ENCODE measurements around the gene FAM193B.
A peak's percentile ranks its signal among the peaks of the same experiment; 100 is the strongest.

FAM193B gene

DNA sequence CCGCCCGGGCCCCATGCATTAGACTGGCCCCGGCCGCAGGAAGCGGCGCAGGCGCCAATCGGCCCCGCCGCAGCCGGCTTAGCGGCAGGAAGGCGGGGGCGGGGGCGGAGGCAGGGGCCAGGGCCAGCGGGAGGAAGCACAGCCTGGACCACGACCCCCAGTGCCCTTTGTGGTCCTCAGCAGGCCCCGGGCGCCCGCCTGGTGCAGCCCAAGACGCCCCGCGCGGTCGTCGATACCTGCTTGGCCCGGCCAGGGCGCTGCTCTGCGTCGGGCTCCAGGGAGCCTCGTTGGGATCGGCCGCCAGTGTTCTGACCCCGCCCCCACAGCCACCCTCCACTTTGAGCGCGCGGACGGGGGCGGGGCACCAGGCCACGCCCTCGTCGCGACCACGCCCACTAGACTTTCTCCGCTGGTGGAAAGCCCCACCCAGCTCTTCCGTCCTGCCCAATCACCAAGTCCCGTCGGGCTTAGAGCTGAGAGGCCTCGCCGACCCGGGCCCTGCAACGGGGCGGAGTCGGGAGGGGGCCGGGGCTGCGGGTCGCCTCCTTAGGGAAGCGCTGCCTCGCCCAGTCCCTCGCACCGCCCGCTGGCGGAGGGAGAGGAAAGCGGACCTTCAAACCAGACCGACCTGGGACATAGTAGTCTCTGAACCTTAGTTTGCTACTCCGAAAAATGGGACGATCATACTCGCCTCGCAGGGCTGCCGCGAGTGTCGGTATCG is 56.9 kb downstream of the FAM193B start, which contains the start of gene PDLIM7:
TSS of gene PDLIM7 (minus strand) at position 313 of the 721 bp plus-strand sequence. CDS start 1,092 bp downstream, outside the sequence.
- TF ChIP-seq, protein P1, sequence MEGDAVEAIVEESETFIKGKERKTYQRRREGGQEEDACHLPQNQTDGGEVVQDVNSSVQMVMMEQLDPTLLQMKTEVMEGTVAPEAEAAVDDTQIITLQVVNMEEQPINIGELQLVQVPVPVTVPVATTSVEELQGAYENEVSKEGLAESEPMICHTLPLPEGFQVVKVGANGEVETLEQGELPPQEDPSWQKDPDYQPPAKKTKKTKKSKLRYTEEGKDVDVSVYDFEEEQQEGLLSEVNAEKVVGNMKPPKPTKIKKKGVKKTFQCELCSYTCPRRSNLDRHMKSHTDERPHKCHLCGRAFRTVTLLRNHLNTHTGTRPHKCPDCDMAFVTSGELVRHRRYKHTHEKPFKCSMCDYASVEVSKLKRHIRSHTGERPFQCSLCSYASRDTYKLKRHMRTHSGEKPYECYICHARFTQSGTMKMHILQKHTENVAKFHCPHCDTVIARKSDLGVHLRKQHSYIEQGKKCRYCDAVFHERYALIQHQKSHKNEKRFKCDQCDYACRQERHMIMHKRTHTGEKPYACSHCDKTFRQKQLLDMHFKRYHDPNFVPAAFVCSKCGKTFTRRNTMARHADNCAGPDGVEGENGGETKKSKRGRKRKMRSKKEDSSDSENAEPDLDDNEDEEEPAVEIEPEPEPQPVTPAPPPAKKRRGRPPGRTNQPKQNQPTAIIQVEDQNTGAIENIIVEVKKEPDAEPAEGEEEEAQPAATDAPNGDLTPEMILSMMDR (IDR thresholded peaks at IDR 0.05; ENCODE audit: extremely low read depth, insufficient read depth, missing control alignments): no peak
- in situ Hi-C loops (cut with MboI; ENCODE audit: low pct_unique_long_range_greater_than_20kb, low sequenced_read_pairs, unreplicated experiment): no loop called here
- peak; percentile 99 for DNase-seq (ENCODE audit: low spot score)

DNA sequence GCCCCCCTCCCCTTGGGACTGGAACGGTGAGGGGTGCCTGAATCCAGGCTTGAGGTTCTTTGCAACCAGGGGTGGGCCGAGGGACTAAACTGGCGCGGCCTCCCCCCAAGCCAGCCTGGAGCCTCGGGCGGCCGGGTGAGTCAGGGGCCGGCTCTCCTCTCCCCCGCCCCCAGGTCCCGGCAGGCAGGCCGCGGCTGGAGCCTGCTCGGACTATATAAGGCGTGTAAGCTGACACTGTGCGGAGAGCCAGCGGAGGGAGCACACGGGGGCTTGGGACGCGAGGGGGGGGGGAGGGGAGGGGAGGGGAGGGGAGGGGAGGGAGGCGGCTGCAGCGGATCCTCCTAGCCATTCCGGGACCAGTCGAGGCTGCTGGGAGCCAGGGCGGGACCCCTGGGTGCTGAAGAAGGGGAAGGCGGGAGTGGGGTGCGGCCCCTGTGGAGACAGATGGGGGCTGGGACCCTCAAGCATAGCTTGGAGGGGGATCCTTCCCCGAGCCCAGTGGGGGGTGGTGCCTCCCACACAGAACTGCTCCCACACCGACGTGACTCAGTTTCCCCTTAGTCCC is 57.6 kb downstream of the FAM193B start:
- in situ Hi-C loops (cut with MboI; ENCODE audit: low pct_unique_long_range_greater_than_20kb, low sequenced_read_pairs, unreplicated experiment): no loop called here
- TF ChIP-seq, protein P1 (IDR thresholded peaks at IDR 0.05; ENCODE audit: extremely low read depth, insufficient read depth, missing control alignments): no peak
- DNase-seq (ENCODE audit: low spot score): no peak

DNA sequence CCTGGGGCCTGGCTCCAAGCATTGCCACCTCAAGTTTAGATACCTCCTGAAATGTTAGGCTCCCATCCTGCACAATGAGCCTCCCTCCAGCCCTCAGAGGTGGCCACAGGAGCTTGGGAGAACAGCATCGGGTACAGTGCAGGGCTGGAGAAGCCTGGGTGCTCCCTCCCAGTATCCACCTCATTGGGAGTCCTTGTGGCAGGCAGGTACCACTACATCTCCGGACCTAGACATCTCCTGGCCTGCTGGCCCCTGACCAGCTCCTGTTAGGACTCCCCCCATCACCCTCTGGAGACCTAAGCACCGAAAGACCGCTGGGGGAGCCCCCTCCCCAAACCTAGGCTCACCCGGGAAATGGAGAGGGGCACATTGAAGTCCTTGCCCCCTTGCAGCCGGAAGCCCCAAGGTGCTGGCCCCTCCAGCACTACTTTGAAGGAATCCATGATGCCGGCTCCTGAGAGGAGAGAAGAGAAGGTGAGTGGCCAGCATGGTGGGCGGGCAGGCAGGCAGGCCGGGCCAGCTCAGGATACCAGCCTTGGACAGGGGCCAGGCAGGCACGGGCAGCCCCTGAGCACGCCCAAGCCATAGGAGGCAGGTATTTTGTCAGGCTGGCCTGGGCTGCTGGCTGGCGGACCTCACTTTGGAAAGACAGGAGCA is 58.2 kb downstream of the FAM193B start:
- TF ChIP-seq, protein P1 (IDR thresholded peaks at IDR 0.05; ENCODE audit: extremely low read depth, insufficient read depth, missing control alignments): no peak
- DNase-seq (ENCODE audit: low spot score): peak; percentile 43
- in situ Hi-C loops (cut with MboI; ENCODE audit: low pct_unique_long_range_greater_than_20kb, low sequenced_read_pairs, unreplicated experiment): no loop called here

DNA sequence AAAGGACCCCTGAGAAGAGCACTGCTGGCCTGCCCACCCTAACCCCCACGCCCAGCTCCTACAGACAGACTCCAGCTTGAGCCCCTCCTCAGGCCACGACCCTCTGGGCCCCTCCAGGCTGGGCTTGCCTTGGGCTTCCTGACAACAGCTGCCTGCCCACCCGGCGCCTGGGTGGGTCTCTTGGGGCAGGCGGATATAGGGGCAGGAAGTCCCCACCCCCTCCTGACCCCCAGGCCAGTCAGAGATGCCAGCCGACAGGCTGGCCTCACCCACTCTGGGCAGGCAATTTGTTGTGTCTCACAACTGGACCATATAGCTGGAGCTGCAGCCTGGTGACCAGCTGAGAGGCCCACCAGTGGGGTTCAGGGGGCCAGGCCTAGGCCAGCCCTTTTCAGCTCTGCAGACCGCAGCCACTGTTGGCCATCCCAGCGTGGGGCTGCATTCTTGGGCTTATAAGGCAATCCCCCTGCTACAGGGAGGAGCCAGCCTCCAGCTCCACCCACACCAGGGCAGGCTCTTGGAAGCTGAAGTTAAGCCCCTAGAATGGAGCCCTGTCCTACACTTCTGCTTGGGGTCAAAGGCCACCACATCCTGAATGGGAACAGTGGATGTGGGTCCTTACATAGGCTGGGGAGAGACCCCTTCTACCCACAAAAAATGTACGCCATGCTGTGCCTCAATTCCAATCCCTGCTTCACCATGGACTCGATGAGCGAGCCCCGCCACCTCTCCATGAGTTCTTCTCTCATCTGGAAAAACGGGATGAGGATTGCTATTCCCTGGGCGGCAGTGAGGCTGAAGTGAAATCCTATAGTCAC is 58.9 kb downstream of the FAM193B start:
- DNase-seq (ENCODE audit: low spot score): peak; percentile 67
- in situ Hi-C loops (cut with MboI; ENCODE audit: low pct_unique_long_range_greater_than_20kb, low sequenced_read_pairs, unreplicated experiment): no loop called here
- TF ChIP-seq, protein P1 (IDR thresholded peaks at IDR 0.05; ENCODE audit: extremely low read depth, insufficient read depth, missing control alignments): no peak

DNA sequence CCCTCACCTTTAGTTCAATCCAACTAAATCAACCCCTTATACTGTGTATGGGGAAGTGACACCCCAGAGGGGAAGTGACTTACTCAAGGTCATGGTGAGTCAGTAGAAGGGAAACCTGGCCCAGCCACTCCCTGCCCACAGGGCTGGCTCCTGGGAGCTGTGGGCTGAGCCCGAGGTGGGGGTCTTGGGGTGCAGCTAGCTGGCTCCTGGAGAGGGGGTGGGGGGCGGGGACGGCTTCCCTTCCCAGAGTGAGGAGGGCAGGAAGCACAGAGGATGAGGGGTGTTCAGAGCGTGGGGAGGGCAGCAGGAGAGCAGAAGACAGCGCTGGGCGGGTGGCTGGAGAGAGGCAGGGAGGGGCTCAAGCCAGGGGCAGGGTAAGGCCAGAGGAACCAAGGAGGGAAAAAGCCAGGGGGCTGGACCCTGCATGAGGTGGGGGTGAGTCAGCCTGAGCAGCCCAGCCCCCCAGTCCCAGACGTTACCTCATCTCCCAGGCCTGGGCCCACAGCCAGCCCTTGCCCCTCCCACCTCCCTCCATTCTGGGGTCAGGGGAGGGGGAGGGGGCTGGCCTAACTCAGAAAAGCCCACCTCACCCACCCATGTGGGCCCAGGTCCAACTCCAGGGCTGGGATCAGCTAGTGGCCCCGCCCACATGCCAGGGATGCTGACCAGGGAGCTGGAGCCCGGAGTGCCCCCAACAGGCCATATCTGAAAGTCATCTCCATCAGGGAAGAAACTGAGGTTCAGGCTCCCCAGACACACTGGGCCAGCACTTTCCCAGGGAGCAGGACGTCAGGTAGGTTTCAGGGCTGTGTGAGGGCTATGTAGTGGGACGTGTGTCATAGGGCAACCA is 59.8 kb downstream of the FAM193B start:
- DNase-seq (ENCODE audit: low spot score): peak; percentile 62
- TF ChIP-seq, protein P1 (IDR thresholded peaks at IDR 0.05; ENCODE audit: extremely low read depth, insufficient read depth, missing control alignments): no peak
- in situ Hi-C loops (cut with MboI; ENCODE audit: low pct_unique_long_range_greater_than_20kb, low sequenced_read_pairs, unreplicated experiment): no loop called here
